Left ventricle myocardium inferior (tissue), 1 donor: ENCODE measurements around the gene KRT3. TPM values are rescaled to one million over a fixed set of nuclear protein-coding genes. Genes with fewer than 3 reads are reported as not detected.

Source experiments
- DNase-seq: peaks from one replicate; pipeline ENCODE4 v3.0.0-alpha.2; 2020
- H3K27ac ChIP-seq: fragments of 200-600 bp; replicated peaks from 2 replicates; pipeline ENCODE4 v1.8.0; 2021
- H3K27me3 ChIP-seq: fragments of 200-600 bp; 2 replicates; pipeline ENCODE4 v1.8.0; 2021; ENCODE audit warnings: low read depth
- H3K36me3 ChIP-seq: fragments of 200-600 bp; 2 replicates; pipeline ENCODE4 v1.8.0; 2021
- H3K4me1 ChIP-seq: fragments of 200-600 bp; 2 replicates; pipeline ENCODE4 v1.8.0; 2021
- H3K4me3 ChIP-seq: fragments of 200-600 bp; 2 replicates; pipeline ENCODE4 v1.8.0; 2021; ENCODE audit warnings: mild to moderate bottlenecking, moderate library complexity
- H3K9me3 ChIP-seq: fragments of 200-600 bp; replicated peaks from 2 replicates; pipeline ENCODE4 v1.8.0; 2021
- intact Hi-C: fragments of 100-400 bp; cut with micrococcal nuclease; formaldehyde crosslinking; loops from one replicate; pipeline ENCODE4 v1.11.0; 2022
- total RNA-seq: library from RNA; stranded (reverse); fragmentation: NEBNext Ultra II Directional; extraction: Animal tissue kit (Norgen Biotek cat#: 25700); gene quantifications from one replicate; pipeline ENCODE4 v1.2.1, GENCODE V29; 2021
- TF ChIP-seq, protein P1 (sequence below): fragments of 200-600 bp; IDR thresholded peaks from 2 replicates; pipeline ENCODE4 v1.8.0; 2021; ENCODE audit warnings: antibody characterized with exemption, mild to moderate bottlenecking, borderline replicate concordance
- donor health status: DM: no; HTN: yes; CAD: no; lungs with severe emphysema.

Gene KRT3
- total RNA-seq, 1 donor from 2014 or later, result not detected

DNA sequence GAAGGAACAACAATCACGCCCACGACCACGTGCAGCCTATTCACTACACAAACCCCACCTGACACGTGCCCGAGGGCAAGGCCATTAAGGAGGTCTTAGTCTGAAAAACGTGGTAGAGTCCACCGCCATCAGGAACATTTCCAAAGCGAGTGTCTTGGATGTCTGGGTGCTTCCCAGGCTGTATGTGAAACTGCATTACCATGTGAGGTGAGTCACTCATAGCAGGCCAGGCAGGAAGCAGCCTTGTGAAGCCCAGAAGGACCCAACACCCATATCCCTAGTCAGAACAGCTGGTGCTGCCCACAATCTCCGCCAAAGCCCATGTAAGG lies 41.5 kb upstream of the KRT3 start:
- intact Hi-C loops, result no loop called here
- Histone ChIP-seq H3K4me3 (no peak overlapping the region), H3K4me1 (no peaks in the 10 kb centered on the region), H3K36me3 (no peaks in the 10 kb centered on the region), H3K27me3 (peaks cover 96% of the 10 kb centered on the region), H3K27ac (no peak overlapping the region), H3K9me3 (no peaks in the 10 kb centered on the region)
- DNase-seq, result no peak
- TF ChIP-seq, protein P1, sequence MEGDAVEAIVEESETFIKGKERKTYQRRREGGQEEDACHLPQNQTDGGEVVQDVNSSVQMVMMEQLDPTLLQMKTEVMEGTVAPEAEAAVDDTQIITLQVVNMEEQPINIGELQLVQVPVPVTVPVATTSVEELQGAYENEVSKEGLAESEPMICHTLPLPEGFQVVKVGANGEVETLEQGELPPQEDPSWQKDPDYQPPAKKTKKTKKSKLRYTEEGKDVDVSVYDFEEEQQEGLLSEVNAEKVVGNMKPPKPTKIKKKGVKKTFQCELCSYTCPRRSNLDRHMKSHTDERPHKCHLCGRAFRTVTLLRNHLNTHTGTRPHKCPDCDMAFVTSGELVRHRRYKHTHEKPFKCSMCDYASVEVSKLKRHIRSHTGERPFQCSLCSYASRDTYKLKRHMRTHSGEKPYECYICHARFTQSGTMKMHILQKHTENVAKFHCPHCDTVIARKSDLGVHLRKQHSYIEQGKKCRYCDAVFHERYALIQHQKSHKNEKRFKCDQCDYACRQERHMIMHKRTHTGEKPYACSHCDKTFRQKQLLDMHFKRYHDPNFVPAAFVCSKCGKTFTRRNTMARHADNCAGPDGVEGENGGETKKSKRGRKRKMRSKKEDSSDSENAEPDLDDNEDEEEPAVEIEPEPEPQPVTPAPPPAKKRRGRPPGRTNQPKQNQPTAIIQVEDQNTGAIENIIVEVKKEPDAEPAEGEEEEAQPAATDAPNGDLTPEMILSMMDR, result no peak

DNA sequence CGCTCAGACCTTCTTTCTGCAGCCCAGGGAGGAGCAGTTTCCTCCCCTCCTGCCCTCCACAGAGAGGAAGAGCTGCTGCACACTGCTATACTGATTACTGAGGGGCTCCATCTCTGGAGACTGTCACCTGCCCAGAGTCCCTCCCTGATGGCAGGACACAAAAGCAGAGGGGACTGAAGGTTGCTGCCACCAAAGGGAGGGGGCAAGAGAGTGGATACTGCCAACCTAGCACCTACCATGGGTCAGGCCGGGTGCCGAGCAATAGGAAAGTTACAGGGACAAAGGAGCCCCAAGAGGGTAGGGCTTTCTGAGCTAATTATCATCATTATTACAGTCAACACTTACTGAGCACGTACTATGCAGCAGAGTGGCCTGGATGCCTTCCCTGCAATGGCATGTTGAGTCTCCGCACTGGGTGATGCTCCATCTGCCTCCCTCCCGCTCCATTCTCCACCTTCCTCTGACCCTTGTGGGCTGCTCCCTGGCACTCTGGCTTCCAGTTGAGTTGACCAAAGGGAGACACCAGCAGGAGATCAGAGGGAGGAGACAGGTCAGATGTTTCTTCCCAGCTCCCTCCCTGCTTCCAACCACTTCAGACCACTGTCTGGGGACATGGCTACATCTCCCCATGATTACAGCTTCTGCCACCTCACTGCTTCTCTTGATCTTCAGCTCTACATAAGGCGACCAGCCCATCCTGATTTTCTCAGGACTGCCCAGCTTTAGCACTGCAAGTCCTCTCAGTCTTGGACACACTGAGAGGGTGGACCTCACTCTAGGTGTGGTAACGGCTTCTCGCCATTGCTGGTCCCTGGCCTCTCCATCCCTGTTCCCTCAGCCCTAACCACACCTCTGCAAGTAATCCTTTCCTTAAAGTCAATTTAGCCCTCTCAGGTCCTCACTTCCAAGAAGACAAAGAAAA lies 40.8 kb upstream of the KRT3 start:
- Histone ChIP-seq H3K36me3 (no peaks in the 10 kb centered on the region), H3K27me3 (peaks cover 96% of the 10 kb centered on the region), H3K4me1 (no peaks in the 10 kb centered on the region), H3K4me3 (no peak overlapping the region), H3K9me3 (no peaks in the 10 kb centered on the region), H3K27ac (no peak overlapping the region)
- DNase-seq, result no peak
- TF ChIP-seq, protein P1, result no peak
- intact Hi-C loops, result no loop called here

DNA sequence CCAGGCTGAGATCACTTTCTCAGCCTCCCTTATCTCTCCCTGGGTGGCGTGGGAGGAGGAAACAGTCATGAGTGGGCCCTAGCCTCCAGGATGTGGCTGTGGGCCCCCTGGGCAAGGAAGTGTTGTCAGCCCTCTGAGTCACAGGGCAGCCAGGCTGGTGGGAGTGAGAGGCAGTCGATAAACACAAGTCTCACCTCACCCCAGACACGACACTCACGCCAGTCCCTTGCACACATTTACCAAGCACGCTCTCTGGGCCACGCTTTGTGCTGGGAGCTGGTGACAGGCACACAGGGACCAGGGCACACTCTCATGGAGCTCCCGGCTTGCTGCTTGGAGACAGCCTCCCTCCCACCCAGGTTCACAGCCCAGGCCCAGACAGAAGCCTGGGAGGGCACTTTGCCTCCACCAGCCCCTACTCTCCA lies 40.1 kb upstream of the KRT3 start:
- no peak for DNase-seq
- Histone ChIP-seq H3K4me1 (no peaks in the 10 kb centered on the region), H3K27me3 (peaks cover 94% of the 10 kb centered on the region), H3K36me3 (no peaks in the 10 kb centered on the region), H3K4me3 (no peak overlapping the region), H3K9me3 (no peaks in the 10 kb centered on the region), H3K27ac (no peak overlapping the region)
- intact Hi-C loops, result no loop called here
- TF ChIP-seq, protein P1, result no peak

DNA sequence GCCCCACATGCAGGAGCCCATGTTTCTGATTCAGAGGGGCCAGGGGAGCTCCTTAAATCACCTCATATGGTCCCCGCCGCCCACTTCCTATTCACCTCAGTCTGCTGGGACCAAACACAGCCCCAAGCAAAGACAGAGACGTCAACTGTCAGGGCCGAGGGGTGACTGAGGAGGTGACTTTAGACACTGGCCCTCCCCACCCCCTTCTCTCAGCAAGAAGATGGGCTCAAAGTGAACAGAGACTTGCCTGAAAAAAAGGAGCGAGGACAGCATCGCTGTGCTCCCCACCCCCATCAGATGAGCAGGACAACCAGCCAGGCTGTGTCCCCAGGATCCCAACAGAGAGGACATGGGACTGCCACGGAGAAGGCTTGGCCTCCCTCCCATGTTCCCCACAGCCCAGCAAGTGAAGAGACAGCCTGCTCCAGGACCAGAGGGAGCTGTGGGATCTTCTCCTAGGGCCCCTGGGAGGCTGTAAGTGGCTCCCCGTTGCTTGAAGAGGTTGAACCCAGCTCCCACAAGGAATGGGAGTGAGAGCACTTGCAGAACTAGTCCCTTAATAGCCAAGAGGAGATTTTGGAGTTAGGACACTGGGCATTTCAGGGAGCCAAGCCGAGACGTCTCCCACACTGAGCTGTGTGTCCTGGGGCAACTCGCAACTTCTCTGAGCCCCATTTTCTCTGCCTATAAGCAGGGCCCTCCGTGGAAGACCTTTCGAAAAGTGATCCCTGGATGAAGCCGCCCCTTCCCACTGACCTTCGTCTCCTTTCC lies 39.5 kb upstream of the KRT3 start:
- TF ChIP-seq, protein P1, result no peak
- Histone ChIP-seq H3K4me3 (no peak overlapping the region), H3K27ac (no peak overlapping the region), H3K4me1 (no peaks in the 10 kb centered on the region), H3K9me3 (no peaks in the 10 kb centered on the region), H3K36me3 (no peaks in the 10 kb centered on the region), H3K27me3 (peaks cover 93% of the 10 kb centered on the region)
- no peak for DNase-seq
- intact Hi-C loops, result no loop called here

DNA sequence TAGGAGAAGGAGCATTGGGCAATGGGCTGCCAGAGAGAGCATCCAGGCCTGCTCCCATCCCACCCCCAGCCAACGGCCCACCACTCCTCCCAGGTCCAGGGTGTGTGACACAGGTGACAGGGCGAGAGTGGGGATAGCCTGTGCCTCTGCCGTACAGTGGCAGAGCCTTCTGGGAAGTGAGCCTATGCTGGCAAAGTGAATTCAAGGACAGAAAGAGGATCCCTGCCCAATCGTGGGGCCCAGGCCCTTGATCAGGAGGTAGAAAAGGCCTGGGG lies 38.7 kb upstream of the KRT3 start:
- DNase-seq, result no peak
- Histone ChIP-seq H3K9me3 (no peaks in the 10 kb centered on the region), H3K4me1 (no peaks in the 10 kb centered on the region), H3K4me3 (no peak overlapping the region), H3K27ac (no peak overlapping the region), H3K27me3 (peaks cover 91% of the 10 kb centered on the region), H3K36me3 (no peaks in the 10 kb centered on the region)
- TF ChIP-seq, protein P1, result no peak
- intact Hi-C loops, result no loop called here
